SK-N-SH (cell line): ENCODE data around the gene CDH23.

Source experiments
- ELF1 ChIP-seq: IDR thresholded peaks from 2 replicates; pipeline ENCODE4 v1.4.0; 2012
- FOSL2 ChIP-seq: IDR thresholded peaks from 2 replicates; pipeline ENCODE4 v1.4.0; 2012; ENCODE audit warnings: low read depth, mild to moderate bottlenecking, moderate library complexity, borderline replicate concordance
- FOXJ3 ChIP-seq: sonication (generic); formaldehyde crosslinking; IDR thresholded peaks from 2 replicates; pipeline ENCODE4 v1.5.1; 2020; ENCODE audit warnings: mild to moderate bottlenecking, missing genetic modification reagents
- GABPA ChIP-seq: IDR thresholded peaks from 2 replicates; pipeline ENCODE4 v1.4.0; 2012; ENCODE audit warnings: low read depth, mild to moderate bottlenecking
- NRF1 ChIP-seq: IDR thresholded peaks from 2 replicates; pipeline ENCODE4 v1.6.1; 2012; ENCODE audit warnings: low read depth, mild to moderate bottlenecking, low read length
- TF ChIP-seq, protein P1 (sequence below): fragments of 200-600 bp; sonication (generic); IDR thresholded peaks from 2 replicates; pipeline ENCODE4 v1.6.1; 2017; ENCODE audit warnings: antibody characterized with exemption, mild to moderate bottlenecking, moderate library complexity
- TF ChIP-seq, protein P2 (sequence below): IDR thresholded peaks from 2 replicates; pipeline ENCODE4 v1.6.1; 2012; ENCODE audit warnings: mild to moderate bottlenecking, low read depth, low read length, moderate library complexity

DNA sequence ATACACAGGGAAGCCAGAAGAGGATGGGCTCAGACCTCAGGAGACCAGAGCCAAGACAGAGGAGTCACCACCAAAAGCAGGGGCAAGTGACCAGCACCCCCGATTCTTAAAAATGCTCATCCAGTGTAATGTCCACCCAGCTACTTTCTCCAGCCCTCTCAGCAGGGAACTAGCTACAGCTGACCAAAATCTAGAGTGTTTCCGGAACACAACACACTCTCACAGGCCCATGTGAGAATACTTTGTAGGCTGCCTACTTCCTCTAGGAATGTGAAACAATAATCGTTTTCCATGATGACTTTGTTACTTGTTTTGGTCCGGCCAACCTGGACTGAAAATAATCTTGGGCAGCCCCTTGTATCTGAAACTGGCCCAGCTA lies 439.9 kb downstream of the CDH23 start:
- TF ChIP-seq, protein P1, sequence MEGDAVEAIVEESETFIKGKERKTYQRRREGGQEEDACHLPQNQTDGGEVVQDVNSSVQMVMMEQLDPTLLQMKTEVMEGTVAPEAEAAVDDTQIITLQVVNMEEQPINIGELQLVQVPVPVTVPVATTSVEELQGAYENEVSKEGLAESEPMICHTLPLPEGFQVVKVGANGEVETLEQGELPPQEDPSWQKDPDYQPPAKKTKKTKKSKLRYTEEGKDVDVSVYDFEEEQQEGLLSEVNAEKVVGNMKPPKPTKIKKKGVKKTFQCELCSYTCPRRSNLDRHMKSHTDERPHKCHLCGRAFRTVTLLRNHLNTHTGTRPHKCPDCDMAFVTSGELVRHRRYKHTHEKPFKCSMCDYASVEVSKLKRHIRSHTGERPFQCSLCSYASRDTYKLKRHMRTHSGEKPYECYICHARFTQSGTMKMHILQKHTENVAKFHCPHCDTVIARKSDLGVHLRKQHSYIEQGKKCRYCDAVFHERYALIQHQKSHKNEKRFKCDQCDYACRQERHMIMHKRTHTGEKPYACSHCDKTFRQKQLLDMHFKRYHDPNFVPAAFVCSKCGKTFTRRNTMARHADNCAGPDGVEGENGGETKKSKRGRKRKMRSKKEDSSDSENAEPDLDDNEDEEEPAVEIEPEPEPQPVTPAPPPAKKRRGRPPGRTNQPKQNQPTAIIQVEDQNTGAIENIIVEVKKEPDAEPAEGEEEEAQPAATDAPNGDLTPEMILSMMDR, result no peak
- no peak for TF ChIP-seq GABPA
- TF ChIP-seq NRF1, result no peak
- no peak for TF ChIP-seq FOXJ3 (CRISPR knock-in tag)
- no peak for TF ChIP-seq FOSL2
- TF ChIP-seq, protein P2, sequence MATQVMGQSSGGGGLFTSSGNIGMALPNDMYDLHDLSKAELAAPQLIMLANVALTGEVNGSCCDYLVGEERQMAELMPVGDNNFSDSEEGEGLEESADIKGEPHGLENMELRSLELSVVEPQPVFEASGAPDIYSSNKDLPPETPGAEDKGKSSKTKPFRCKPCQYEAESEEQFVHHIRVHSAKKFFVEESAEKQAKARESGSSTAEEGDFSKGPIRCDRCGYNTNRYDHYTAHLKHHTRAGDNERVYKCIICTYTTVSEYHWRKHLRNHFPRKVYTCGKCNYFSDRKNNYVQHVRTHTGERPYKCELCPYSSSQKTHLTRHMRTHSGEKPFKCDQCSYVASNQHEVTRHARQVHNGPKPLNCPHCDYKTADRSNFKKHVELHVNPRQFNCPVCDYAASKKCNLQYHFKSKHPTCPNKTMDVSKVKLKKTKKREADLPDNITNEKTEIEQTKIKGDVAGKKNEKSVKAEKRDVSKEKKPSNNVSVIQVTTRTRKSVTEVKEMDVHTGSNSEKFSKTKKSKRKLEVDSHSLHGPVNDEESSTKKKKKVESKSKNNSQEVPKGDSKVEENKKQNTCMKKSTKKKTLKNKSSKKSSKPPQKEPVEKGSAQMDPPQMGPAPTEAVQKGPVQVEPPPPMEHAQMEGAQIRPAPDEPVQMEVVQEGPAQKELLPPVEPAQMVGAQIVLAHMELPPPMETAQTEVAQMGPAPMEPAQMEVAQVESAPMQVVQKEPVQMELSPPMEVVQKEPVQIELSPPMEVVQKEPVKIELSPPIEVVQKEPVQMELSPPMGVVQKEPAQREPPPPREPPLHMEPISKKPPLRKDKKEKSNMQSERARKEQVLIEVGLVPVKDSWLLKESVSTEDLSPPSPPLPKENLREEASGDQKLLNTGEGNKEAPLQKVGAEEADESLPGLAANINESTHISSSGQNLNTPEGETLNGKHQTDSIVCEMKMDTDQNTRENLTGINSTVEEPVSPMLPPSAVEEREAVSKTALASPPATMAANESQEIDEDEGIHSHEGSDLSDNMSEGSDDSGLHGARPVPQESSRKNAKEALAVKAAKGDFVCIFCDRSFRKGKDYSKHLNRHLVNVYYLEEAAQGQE, result no peak
- TF ChIP-seq ELF1, result no peak
